Activated B cell treated with CpG ODN at 0.5 μM for 24 hours (primary cell): ENCODE results near the gene ALDOB. TPM values are rescaled to one million over a fixed set of nuclear protein-coding genes. Genes with fewer than 3 reads are reported as not detected.

Experiments
- ATAC-seq: fragments of 200-7000 bp; cut with Tn5 transposase; one replicate; pipeline ENCODE4 v1.10.0; 2021; ENCODE audit warnings: low read depth, mild to moderate bottlenecking, moderate library complexity
- CTCF ChIA-PET: fragments of 350-600 bp; sonication (Branson Sonifier 250); formaldehyde crosslinking; loops from one replicate; lab custom pipeline; 2021; ENCODE audit warnings: antibody characterized with exemption; lab: Charles Lee
- POLR2A ChIA-PET: fragments of 350-600 bp; sonication (Branson Sonifier 250); formaldehyde crosslinking; loops from one replicate; lab custom pipeline; 2021; ENCODE audit warnings: antibody characterized with exemption; lab: Charles Lee
- DNase-seq: peaks from one replicate; pipeline ENCODE4 v3.0.0; 2022
- H3K27ac Mint-ChIP-seq: one replicate; pipeline ENCODE4 v1.8.0; 2020; ENCODE audit warnings: mixed read lengths
- H3K27me3 Mint-ChIP-seq: one replicate; pipeline ENCODE4 v1.8.0; 2021; ENCODE audit warnings: mixed read lengths
- H3K36me3 Mint-ChIP-seq: one replicate; pipeline ENCODE4 v1.8.0; 2021; ENCODE audit warnings: low read depth, mixed read lengths
- H3K4me1 Mint-ChIP-seq: one replicate; pipeline ENCODE4 v1.8.0; 2021; ENCODE audit warnings: mixed read lengths
- H3K4me3 Mint-ChIP-seq: one replicate; pipeline ENCODE4 v1.8.0; 2020; ENCODE audit warnings: mild to moderate bottlenecking, mixed read lengths
- H3K9me3 Mint-ChIP-seq: one replicate; pipeline ENCODE4 v1.8.0; 2020; ENCODE audit warnings: mixed read lengths
- CTCF ChIP-seq: fragments of 200-600 bp; IDR thresholded peaks from one replicate; pipeline ENCODE4 v1.8.0; 2022; ENCODE audit warnings: antibody characterized with exemption, mild to moderate bottlenecking
- intact Hi-C: fragments of 100-400 bp; cut with micrococcal nuclease; formaldehyde crosslinking; loops from one replicate; pipeline ENCODE4 v1.15.1; 2024
- total RNA-seq: library from RNA; stranded (reverse); gene quantifications from 2 replicates; pipeline ENCODE4 v1.2.3, GENCODE V29; 2022

ALDOB gene
- total RNA-seq, 1 donor from 2014 or later = not detected

GRCh38 chr9:101460965-101461364 is 25.4 kb upstream of the ALDOB start:
- ATAC-seq = no peak
- POLR2A ChIA-PET = no interaction called here
- Mint-ChIP-seq H3K27me3 (peaks cover 16% of the 10 kb centered on the region), H3K27ac (no peak overlapping the region), H3K36me3 (no peaks in the 10 kb centered on the region), H3K4me1 (no peaks in the 10 kb centered on the region), H3K9me3 (no peaks in the 10 kb centered on the region), H3K4me3 (no peak overlapping the region)
- DNase-seq = no peak
- intact Hi-C loops = no loop called here
- no peak for TF ChIP-seq CTCF
- CTCF ChIA-PET = interaction anchor here (0.8 to 1.3 kb wide), 2 partner anchors 8 to 68 kb away, joined by 3 to 4 read pairs; no protein-coding TSS in a partner anchor

GRCh38 chr9:101458963-101459631 is 23.5 kb upstream of the ALDOB start:
- CTCF ChIA-PET = interaction anchor here (1.0 to 1.8 kb wide), 3 partner anchors 10 to 74 kb away, joined by 5 to 20 read pairs (median 7); partner anchors contain the start of gene RNF20
- no peak for TF ChIP-seq CTCF
- intact Hi-C loops = loop anchor here (1.0 kb wide), 1 partner anchor 71 kb away; no protein-coding TSS in a partner anchor
- Mint-ChIP-seq H3K4me1 (no peaks in the 10 kb centered on the region), H3K27ac (no peak overlapping the region), H3K27me3 (peaks cover 11% of the 10 kb centered on the region), H3K36me3 (no peaks in the 10 kb centered on the region), H3K4me3 (no peak overlapping the region), H3K9me3 (no peaks in the 10 kb centered on the region)
- POLR2A ChIA-PET = no interaction called here
- ATAC-seq (no peak), DNase-seq (no peak)

- Mint-ChIP-seq H3K36me3 (no peaks in the 10 kb centered on the region), H3K4me3 (no peak overlapping the region), H3K27ac (no peak overlapping the region), H3K4me1 (no peaks in the 10 kb centered on the region), H3K27me3 (peaks cover 18% of the 10 kb centered on the region), H3K9me3 (peaks cover 12% of the 10 kb centered on the region)
- ATAC-seq = no peak
- ChIA-PET POLR2A (no interaction called here), CTCF (no interaction called here)
- intact Hi-C loops = no loop called here
- DNase-seq = no peak
- no peak for TF ChIP-seq CTCF
Measured at GRCh38 chr9:101457003-101457402, 21.4 kb upstream of the ALDOB start.

DNA sequence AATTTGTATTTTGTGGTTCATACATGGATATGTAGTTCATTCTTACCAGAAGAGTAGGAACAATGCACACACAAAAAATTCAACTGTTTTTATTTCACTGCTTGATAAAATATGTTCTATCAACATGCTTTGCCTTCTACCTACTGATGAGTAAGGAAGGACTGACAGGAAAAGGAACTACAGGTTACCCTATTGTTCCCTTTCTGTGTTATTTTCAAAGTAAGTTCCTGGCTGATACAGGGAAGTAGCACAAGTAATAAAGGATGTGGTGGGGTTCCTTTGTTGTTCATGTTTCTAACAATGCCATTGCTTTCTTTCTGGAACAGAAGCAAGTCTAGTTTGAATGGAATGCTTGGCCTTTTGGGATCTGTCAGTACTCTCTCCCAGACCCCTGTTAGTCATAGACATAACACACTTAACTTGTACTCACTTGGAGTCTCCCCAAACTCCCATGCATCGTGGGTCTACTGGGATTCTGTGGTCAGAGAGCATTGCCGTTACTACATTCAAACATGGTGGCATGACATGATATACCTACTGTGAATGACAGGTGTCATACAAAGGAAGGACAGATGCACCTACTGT is 20.2 kb upstream of the ALDOB start:
- H3K36me3 Mint-ChIP-seq = no peaks in the 10 kb centered on the region
- no peak for TF ChIP-seq CTCF
- H3K27ac Mint-ChIP-seq = no peak overlapping the region
- DNase-seq (no peak), ATAC-seq (no peak)
- H3K4me1 Mint-ChIP-seq = no peaks in the 10 kb centered on the region
- peaks cover 22% of the 10 kb centered on the region for H3K27me3 Mint-ChIP-seq
- ChIA-PET CTCF (no interaction called here), POLR2A (no interaction called here)
- intact Hi-C loops = no loop called here
- H3K4me3 Mint-ChIP-seq = no peak overlapping the region
- peaks cover 17% of the 10 kb centered on the region for H3K9me3 Mint-ChIP-seq

DNA sequence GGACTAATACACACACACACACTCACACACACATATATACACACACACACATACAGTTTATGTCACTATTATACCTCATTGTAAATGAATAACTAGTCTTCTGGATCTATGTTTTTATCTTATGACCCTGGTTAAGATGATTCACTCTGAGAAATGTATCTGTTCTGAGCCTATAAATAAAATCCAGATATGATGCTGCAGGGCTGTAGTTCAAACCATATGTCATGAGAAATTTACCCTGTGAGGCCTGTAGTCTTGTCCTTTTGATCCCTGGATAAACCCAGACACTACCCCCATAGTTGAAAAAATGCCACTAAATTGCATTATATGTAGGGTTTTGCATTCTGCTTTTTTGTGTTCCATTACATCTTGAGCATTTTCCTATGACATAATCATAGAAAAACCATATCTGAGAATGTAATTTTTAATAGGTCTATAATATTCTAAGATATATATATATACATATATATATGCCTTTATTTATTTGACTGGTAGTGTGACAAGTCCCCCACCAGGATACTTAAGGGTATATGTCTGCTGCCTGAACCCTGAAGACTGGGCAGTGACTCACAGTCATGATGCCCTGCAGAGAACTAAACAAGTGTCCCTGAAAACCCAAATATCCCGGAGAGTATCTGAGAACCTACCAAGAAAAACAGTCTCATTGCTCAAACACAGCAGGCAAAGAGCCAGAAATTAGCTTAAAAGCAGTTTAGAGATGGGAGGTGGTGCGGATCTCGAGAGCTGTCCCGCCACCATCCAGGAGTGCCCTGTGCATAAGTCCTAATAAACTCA is 18.4 kb upstream of the ALDOB start:
- no peak overlapping the region for H3K27ac Mint-ChIP-seq
- CTCF ChIA-PET = interaction anchor here (1.1 kb wide), 1 partner anchor 76 kb away, joined by 3 read pairs; no protein-coding TSS in a partner anchor

More for the DNA sequence above, 18.4 kb upstream of the ALDOB start:
- H3K9me3 Mint-ChIP-seq = peaks cover 17% of the 10 kb centered on the region
- H3K4me1 Mint-ChIP-seq = peaks cover 7% of the 10 kb centered on the region
- no peak for ATAC-seq
- intact Hi-C loops = no loop called here
- TF ChIP-seq CTCF = no peak
- H3K4me3 Mint-ChIP-seq = no peak overlapping the region
- peaks cover 20% of the 10 kb centered on the region for H3K27me3 Mint-ChIP-seq
- DNase-seq = no peak
- H3K36me3 Mint-ChIP-seq = no peaks in the 10 kb centered on the region
- POLR2A ChIA-PET = no interaction called here
